ENCODE data around the gene TAAR1. TPM values are rescaled to one million over a fixed set of nuclear protein-coding genes. Genes with fewer than 3 reads are reported as not detected.

The TAAR1 gene
- total and polyA plus RNA-seq, 2 donors (not counting 3 experiments of a cell fraction or from before 2014, with no cell fraction given) = not detected

GRCh38 chr6:132690678-132691077 is 31.7 kb upstream of the TAAR1 start:
- CTCF ChIA-PET = interaction anchor here (1.4 kb wide), 1 partner anchor 21 kb away, joined by 3 read pairs; no protein-coding TSS in a partner anchor
- intact Hi-C loops (cut with micrococcal nuclease) = no loop called here
- DNase-seq (ENCODE audit: low read depth, low spot score) (no peak), FAIRE-seq (no peak)
- Histone ChIP-seq H4K20me1 (replicated peaks; ENCODE audit: control insufficient read depth, extremely low read depth, insufficient read depth, low read length) (no peaks in the 10 kb centered on the region), H3K79me2 (ENCODE audit: control insufficient read depth, insufficient read depth, low read length) (no peaks in the 10 kb centered on the region), H3K27ac (ENCODE audit: insufficient read depth, low read depth, low read length) (no peak overlapping the region), H3K9ac (replicated peaks; ENCODE audit: extremely low read depth, insufficient read depth, low read length) (no peak overlapping the region), H3K4me3 (replicated peaks in 1 of 3; ENCODE audit: insufficient read depth in 1 of 3, low read depth in 1 of 3, low read length in 3 of 3) (no peak overlapping the region), H3K9me1 (replicated peaks; ENCODE audit: control insufficient read depth, extremely low read depth, insufficient read depth, low read length) (no peaks in the 10 kb centered on the region), H3K4me1 (ENCODE audit: control insufficient read depth, extremely low read depth, insufficient read depth, low read length) (peaks cover 2% of the 10 kb centered on the region), H2AFZ (ENCODE audit: low read depth, low read length) (no peak overlapping the region), H3K36me3 (ENCODE audit: control insufficient read depth in 2 of 2, extremely low read depth in 1 of 2, insufficient read depth in 2 of 2, low read length in 2 of 2) (no peaks in the 10 kb centered on the region), H3K27me3 (ENCODE audit: control insufficient read depth in 2 of 2, insufficient read depth in 2 of 2, low read length in 2 of 2) (peaks cover 0 to 3% of the 10 kb centered on the region in 2 experiments), H3K4me2 (ENCODE audit: insufficient read depth, low read length) (no peak overlapping the region), H3K9me3 (replicated peaks; ENCODE audit: control insufficient read depth, insufficient read depth, low read length) (no peaks in the 10 kb centered on the region)
- no TSS peak for BruUV-seq (replicated peaks)
- dilution Hi-C loops (cut with MboI; ENCODE audit: extremely low pct_ligation_motif_present, low sequenced_read_pairs) = no loop called here
- POLR2A ChIA-PET = no interaction called here
- TF ChIP-seq POLR2AphosphoS5 (IDR thresholded peaks at IDR 0.05; ENCODE audit: insufficient read depth, low read depth, low read length) = no peak
- TF ChIP-seq GATA2 (IDR thresholded peaks at IDR 0.05; ENCODE audit: insufficient read depth, insufficient read length, low read depth, low read length) = no peak
- TF ChIP-seq POLR2A (IDR thresholded peaks at IDR 0.05; ENCODE audit: low read depth, low read length) = no peak
- no peak for TF ChIP-seq CTCF (IDR thresholded peaks at IDR 0.05; ENCODE audit: extremely low read depth in 1 of 2, insufficient read depth in 1 of 2, low read depth in 1 of 2, low read length in 2 of 2)
- TF ChIP-seq MAX (IDR thresholded peaks at IDR 0.05; ENCODE audit: insufficient read depth, insufficient read length) = no peak
- TF ChIP-seq JUN (IDR thresholded peaks at IDR 0.05; ENCODE audit: borderline replicate concordance, insufficient read depth, insufficient read length, low read depth) = no peak
- TF ChIP-seq FOS (IDR thresholded peaks at IDR 0.05; ENCODE audit: borderline replicate concordance, insufficient read depth, low read length) = no peak
- TF ChIP-seq MYC (IDR thresholded peaks at IDR 0.05; ENCODE audit: low read depth, low read length) = no peak
- no peak for TF ChIP-seq EZH2 (IDR thresholded peaks at IDR 0.05; ENCODE audit: borderline replicate concordance, low read depth, low read length, severe bottlenecking)
